Measurements from ENCODE around the gene GJA3.

The GJA3 gene

DNA sequence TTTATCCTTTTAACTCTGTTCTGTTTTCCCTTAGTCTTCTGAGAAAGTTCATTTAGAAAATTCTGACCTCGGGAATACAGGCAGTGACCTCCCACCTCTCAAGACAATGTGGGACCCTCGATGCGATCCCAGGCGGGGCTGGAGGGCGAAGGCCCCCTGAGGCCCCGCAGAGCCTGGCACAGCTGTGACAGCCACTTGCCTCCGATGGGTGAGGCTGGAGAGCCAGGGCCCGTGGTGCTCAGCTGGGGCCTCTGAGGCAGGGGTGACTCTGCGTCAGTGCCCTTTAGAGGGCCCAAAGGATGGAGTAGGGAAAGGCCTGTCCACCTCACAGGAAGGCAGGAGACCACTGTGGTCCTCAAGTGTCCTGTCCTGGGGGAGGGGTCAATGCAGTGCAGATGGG lies 10.3 kb downstream of the GJA3 start:
- Histone ChIP-seq H3K4me2 (ENCODE audit: low read length) (no peak overlapping the region), H3K36me3 (ENCODE audit: control insufficient read depth, low read length) (no peaks in the 10 kb centered on the region), H3K27me3 (ENCODE audit: control insufficient read depth, low read length) (peaks cover 6% of the 10 kb centered on the region; the same call in 1 of the 2 replicates), H3K79me2 (ENCODE audit: control insufficient read depth, low read length) (no peaks in the 10 kb centered on the region), H3K27ac (ENCODE audit: low read depth, low read length) (no peak overlapping the region), H3F3A (ENCODE audit: control insufficient read depth, insufficient read depth) (no peaks in the 10 kb centered on the region), H3K9me3 (ENCODE audit: control insufficient read depth, insufficient read depth, low read length) (no peaks in the 10 kb centered on the region), H3K4me3 (ENCODE audit: low read length) (no peak overlapping the region), H3K9me2 (replicated peaks; ENCODE audit: control insufficient read depth, low read length) (no peaks in the 10 kb centered on the region), H3K4me1 (ENCODE audit: control insufficient read depth, low read length) (no peaks in the 10 kb centered on the region), H4K20me1 (ENCODE audit: control insufficient read depth, insufficient read depth, low read depth, low read length) (no peaks in the 10 kb centered on the region)
- TF ChIP-seq, protein P1, sequence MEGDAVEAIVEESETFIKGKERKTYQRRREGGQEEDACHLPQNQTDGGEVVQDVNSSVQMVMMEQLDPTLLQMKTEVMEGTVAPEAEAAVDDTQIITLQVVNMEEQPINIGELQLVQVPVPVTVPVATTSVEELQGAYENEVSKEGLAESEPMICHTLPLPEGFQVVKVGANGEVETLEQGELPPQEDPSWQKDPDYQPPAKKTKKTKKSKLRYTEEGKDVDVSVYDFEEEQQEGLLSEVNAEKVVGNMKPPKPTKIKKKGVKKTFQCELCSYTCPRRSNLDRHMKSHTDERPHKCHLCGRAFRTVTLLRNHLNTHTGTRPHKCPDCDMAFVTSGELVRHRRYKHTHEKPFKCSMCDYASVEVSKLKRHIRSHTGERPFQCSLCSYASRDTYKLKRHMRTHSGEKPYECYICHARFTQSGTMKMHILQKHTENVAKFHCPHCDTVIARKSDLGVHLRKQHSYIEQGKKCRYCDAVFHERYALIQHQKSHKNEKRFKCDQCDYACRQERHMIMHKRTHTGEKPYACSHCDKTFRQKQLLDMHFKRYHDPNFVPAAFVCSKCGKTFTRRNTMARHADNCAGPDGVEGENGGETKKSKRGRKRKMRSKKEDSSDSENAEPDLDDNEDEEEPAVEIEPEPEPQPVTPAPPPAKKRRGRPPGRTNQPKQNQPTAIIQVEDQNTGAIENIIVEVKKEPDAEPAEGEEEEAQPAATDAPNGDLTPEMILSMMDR (IDR thresholded peaks at IDR 0.05; ENCODE audit: low read depth, low read length, poor library complexity, severe bottlenecking), result no peak
- TF ChIP-seq EZH2phosphoT487 (IDR thresholded peaks at IDR 0.05; ENCODE audit: borderline replicate concordance, low read length), result no peak

DNA sequence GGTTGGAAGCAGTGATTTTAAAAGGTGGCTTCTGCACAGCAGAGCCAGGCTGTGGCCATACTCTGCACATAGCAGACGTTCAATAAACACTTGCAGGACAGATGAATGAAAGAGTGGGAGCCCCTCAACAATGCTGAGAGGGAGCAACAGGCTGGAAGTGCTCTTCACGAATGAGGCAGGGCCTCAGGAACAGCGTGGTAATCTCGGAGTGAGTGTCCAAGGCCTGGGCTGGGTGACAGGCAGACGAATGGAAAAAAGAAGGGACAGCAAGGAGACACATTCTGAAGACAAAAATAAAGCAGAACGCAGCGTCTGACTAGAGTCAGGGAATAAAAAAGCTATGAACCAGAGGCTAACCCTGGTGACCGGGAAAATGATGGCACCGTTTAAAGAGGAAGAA lies 11.1 kb downstream of the GJA3 start:
- no peaks in the 10 kb centered on the region for H3F3A ChIP-seq (ENCODE audit: control insufficient read depth, insufficient read depth)
- H3K9me3 ChIP-seq (ENCODE audit: control insufficient read depth, insufficient read depth, low read length), result no peaks in the 10 kb centered on the region
- TF ChIP-seq, protein P1 (IDR thresholded peaks at IDR 0.05; ENCODE audit: low read depth, low read length, poor library complexity, severe bottlenecking), result no peak
- TF ChIP-seq EZH2phosphoT487 (IDR thresholded peaks at IDR 0.05; ENCODE audit: borderline replicate concordance, low read length), result no peak
- no peaks in the 10 kb centered on the region for H3K4me1 ChIP-seq (ENCODE audit: control insufficient read depth, low read length)
- no peak overlapping the region for H3K4me2 ChIP-seq (ENCODE audit: low read length)
- no peaks in the 10 kb centered on the region for H3K9me2 ChIP-seq (replicated peaks; ENCODE audit: control insufficient read depth, low read length)
- no peaks in the 10 kb centered on the region for H3K79me2 ChIP-seq (ENCODE audit: control insufficient read depth, low read length)
- no peak overlapping the region for H3K4me3 ChIP-seq (ENCODE audit: low read length)
- H3K27me3 ChIP-seq (ENCODE audit: control insufficient read depth, low read length), result peaks cover 6% of the 10 kb centered on the region; the same call in 1 of the 2 replicates
- no peaks in the 10 kb centered on the region for H3K36me3 ChIP-seq (ENCODE audit: control insufficient read depth, low read length)
- no peak overlapping the region for H3K27ac ChIP-seq (ENCODE audit: low read depth, low read length)
- H4K20me1 ChIP-seq (ENCODE audit: control insufficient read depth, insufficient read depth, low read depth, low read length), result no peaks in the 10 kb centered on the region

DNA sequence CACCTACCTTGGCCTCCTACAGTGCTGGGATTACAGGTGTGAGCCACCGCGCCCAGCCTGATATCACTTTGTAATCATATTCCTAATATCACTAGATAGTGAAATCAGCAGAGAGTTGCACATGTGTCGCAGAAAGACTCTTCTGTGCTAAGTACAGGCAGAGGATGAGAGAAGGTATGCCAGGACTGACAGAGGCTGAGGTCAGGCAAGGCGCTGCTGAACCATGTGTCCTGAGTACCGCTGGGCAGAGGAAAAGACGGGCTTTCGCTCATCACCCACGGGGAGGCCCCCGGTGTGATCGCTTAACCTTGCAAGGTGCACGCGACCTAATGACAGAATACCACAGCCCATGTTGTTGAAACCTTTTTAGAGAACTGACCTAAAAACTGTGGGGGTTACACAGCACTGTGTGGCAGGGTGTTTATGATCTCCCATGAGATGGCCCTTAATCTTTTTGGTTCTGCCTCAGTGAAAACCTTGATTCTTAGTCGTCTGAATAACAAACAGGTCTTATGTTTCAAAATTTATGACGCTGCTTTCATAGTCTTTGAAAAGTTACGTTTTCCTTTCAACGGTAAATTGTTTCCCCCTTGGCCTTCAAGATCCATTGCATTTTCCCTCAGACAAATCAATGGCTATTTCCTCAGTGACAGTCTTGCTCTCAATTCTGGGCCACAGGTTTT lies 12.2 kb downstream of the GJA3 start:
- no peak for TF ChIP-seq EZH2phosphoT487 (IDR thresholded peaks at IDR 0.05; ENCODE audit: borderline replicate concordance, low read length)
- TF ChIP-seq, protein P1 (IDR thresholded peaks at IDR 0.05; ENCODE audit: low read depth, low read length, poor library complexity, severe bottlenecking), result no peak
- H4K20me1 ChIP-seq (ENCODE audit: control insufficient read depth, insufficient read depth, low read depth, low read length), result no peaks in the 10 kb centered on the region
- H3K9me3 ChIP-seq (ENCODE audit: control insufficient read depth, insufficient read depth, low read length), result no peaks in the 10 kb centered on the region
- H3F3A ChIP-seq (ENCODE audit: control insufficient read depth, insufficient read depth), result no peaks in the 10 kb centered on the region
- no peaks in the 10 kb centered on the region for H3K79me2 ChIP-seq (ENCODE audit: control insufficient read depth, low read length)
- no peak overlapping the region for H3K27ac ChIP-seq (ENCODE audit: low read depth, low read length)
- H3K4me1 ChIP-seq (ENCODE audit: control insufficient read depth, low read length), result no peaks in the 10 kb centered on the region
- no peak overlapping the region for H3K4me3 ChIP-seq (ENCODE audit: low read length)
- peaks cover 6% of the 10 kb centered on the region; the same call in 1 of the 2 replicates for H3K27me3 ChIP-seq (ENCODE audit: control insufficient read depth, low read length)
- no peak overlapping the region for H3K4me2 ChIP-seq (ENCODE audit: low read length)
- H3K36me3 ChIP-seq (ENCODE audit: control insufficient read depth, low read length), result no peaks in the 10 kb centered on the region
- no peaks in the 10 kb centered on the region for H3K9me2 ChIP-seq (replicated peaks; ENCODE audit: control insufficient read depth, low read length)

Data from DOHH2 (cell line).